Spleen (tissue), 7 donors: ENCODE results near the gene SPATA20.

Source experiments
- CTCF ChIP-seq, 11 experiments: fragments of 200-600 bp in 7 of 11; fragments of 450-650 bp in 4 of 11; sonication (generic) in 4 of 11; IDR thresholded peaks in 8 of 11; conservative IDR thresholded peaks in 3 of 11; 1 replicate in 7 of 11; 2 replicates in 4 of 11; pipeline versions ENCODE4 v1.4.0 to v1.8.0; 2016 to 2021; ENCODE audit warnings: antibody characterized with exemption in 11 of 11, inconsistent platforms in 4 of 11, mild to moderate bottlenecking in 1 of 11
- POLR2A ChIP-seq, 3 donors: fragments of 450-650 bp; IDR thresholded peaks; one replicate each; pipeline ENCODE4 v1.5.1; 2017; ENCODE audit warnings: antibody characterized with exemption in 3 of 3, mild to moderate bottlenecking in 1 of 3
- donor health status: DM: no; HTN: no; CAD: no; lungs with moderate emphysema.
- donor health status: DM: no; HTN: no; CAD: no.
- donor health status: DM: no; HTN: no; CAD: no.

DNA sequence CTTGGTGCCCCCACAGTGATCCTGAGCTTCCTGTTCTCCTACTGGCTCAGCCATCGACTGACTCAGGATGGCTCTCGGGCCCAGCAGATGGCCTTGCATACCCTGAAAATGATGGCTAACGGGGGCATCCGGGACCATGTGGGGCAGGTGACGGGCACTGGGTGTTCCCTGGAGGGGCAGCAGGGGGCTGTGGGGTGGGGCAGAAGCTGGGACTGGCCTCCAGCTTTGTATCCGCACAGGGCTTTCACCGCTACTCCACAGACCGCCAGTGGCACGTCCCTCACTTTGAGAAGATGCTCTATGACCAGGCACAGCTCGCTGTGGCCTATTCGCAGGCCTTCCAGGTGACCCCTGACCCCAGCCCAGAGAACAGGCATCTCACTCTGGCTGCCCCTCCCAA lies 3.0 kb downstream of the SPATA20 start:
- TF ChIP-seq CTCF (IDR thresholded peaks at IDR 0.05 in 8 of 11, conservative IDR thresholded peaks at IDR 0.05 in 3 of 11) (no peak), POLR2A (IDR thresholded peaks at IDR 0.05) (no peak)
